ENCODE measurements around the gene NRG2.

Gene NRG2

DNA sequence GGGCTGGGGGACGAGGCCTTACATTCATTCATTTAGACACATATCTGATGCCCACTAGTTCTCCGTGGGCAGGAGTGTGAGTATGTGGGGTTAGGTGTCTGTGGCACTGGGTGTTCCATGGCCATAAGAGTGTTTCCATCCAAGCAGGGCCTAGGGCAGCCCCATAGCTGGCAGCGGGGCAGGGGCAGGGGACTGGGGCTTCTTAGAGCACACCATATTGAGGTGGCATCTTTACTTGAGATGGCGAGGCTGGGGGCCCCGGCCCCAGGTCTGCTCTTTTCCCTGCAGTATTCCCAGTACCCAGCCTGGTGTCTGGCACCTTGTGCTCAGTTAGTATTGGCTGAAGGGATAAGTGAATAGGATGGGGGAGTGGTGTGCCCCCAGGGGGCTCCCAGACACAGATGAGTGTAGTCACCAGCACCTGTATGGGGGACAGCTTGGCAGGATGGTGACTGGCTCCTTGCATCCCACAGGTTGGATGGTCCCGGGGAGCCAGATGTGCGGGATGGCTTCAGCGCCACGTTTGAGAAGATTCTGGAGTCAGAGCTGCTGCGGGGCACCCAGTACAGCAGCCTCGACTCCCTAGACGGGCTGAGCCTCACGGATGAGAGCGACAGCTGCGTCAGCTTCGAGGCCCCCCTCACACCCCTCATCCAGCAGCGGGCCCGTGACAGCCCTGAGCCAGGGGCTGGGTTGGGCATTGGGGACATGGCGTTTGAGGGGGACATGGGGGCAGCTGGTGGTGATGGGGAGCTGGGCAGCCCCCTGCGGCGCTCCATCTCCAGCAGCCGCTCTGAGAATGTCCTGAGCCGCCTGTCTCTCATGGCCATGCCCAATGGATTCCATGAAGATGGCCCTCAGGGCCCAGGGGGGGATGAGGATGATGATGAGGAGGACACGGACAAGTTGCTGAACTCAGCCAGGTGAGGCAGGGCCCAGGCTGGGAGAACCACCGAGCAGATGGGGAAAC is 230.0 kb downstream of the NRG2 start:
- TF ChIP-seq TAF1 (IDR thresholded peaks at IDR 0.05; ENCODE audit: borderline replicate concordance, insufficient read depth, low read length) (no peak), FOXP2 (optimal IDR thresholded peaks at IDR 0.05; ENCODE audit: borderline replicate concordance, extremely low read depth, extremely low read length, insufficient read depth) (no peak), POLR2AphosphoS5 (IDR thresholded peaks at IDR 0.05; ENCODE audit: low read depth, low read length) (no peak), SIN3A (IDR thresholded peaks at IDR 0.05; ENCODE audit: borderline replicate concordance, insufficient read depth, low read length) (no peak)
- TF ChIP-seq, protein P1, sequence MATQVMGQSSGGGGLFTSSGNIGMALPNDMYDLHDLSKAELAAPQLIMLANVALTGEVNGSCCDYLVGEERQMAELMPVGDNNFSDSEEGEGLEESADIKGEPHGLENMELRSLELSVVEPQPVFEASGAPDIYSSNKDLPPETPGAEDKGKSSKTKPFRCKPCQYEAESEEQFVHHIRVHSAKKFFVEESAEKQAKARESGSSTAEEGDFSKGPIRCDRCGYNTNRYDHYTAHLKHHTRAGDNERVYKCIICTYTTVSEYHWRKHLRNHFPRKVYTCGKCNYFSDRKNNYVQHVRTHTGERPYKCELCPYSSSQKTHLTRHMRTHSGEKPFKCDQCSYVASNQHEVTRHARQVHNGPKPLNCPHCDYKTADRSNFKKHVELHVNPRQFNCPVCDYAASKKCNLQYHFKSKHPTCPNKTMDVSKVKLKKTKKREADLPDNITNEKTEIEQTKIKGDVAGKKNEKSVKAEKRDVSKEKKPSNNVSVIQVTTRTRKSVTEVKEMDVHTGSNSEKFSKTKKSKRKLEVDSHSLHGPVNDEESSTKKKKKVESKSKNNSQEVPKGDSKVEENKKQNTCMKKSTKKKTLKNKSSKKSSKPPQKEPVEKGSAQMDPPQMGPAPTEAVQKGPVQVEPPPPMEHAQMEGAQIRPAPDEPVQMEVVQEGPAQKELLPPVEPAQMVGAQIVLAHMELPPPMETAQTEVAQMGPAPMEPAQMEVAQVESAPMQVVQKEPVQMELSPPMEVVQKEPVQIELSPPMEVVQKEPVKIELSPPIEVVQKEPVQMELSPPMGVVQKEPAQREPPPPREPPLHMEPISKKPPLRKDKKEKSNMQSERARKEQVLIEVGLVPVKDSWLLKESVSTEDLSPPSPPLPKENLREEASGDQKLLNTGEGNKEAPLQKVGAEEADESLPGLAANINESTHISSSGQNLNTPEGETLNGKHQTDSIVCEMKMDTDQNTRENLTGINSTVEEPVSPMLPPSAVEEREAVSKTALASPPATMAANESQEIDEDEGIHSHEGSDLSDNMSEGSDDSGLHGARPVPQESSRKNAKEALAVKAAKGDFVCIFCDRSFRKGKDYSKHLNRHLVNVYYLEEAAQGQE (IDR thresholded peaks at IDR 0.05; ENCODE audit: insufficient read depth in 1 of 2, low read depth in 2 of 2, low read length in 2 of 2), result no peak

DNA sequence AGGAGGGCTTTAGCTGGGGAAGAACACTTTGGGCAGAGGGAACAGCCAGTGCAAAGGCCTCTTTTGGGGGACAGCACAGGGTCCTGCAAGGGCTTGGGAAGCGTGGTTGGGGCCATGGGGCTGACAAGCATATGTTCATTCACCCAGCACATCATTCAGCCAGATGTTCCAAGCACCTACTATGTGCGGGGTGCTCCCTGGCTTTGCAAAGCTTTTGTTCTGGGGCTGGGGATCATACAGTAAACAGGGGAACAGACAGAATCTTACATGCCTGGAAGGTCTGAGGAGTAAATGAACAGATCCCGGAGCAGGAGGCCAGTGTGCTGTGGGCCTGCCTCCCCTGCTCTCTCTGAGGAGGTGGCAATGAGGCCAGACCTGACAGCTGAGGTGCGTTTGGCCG is 230.8 kb downstream of the NRG2 start:
- TF ChIP-seq TAF1 (IDR thresholded peaks at IDR 0.05; ENCODE audit: borderline replicate concordance, insufficient read depth, low read length) (no peak), POLR2AphosphoS5 (IDR thresholded peaks at IDR 0.05; ENCODE audit: low read depth, low read length) (no peak), SIN3A (IDR thresholded peaks at IDR 0.05; ENCODE audit: borderline replicate concordance, insufficient read depth, low read length) (no peak)
- TF ChIP-seq, protein P1 (IDR thresholded peaks at IDR 0.05; ENCODE audit: insufficient read depth in 1 of 2, low read depth in 2 of 2, low read length in 2 of 2), result no peak

DNA sequence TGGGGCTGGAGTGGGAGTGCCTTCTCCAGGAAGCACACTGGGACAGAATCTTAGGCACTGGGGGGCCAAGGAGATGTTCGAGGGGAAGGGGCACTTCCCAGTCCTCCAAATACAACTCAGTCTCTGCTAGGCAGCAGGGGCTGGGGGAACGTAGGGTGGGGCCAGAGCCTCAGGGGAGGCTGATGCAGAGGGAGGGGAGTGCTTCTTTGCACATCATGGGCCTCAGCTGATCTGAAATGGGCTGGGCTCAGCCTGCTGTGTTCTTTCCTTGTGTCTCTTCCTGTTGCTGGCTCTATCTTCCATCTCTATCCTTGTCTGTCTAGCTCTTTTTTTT is 231.9 kb downstream of the NRG2 start:
- TF ChIP-seq, protein P1 (IDR thresholded peaks at IDR 0.05; ENCODE audit: insufficient read depth in 1 of 2, low read depth in 2 of 2, low read length in 2 of 2), result no peak
- no peak for TF ChIP-seq SIN3A (IDR thresholded peaks at IDR 0.05; ENCODE audit: borderline replicate concordance, insufficient read depth, low read length)
- no peak for TF ChIP-seq FOXP2 (optimal IDR thresholded peaks at IDR 0.05; ENCODE audit: borderline replicate concordance, extremely low read depth, extremely low read length, insufficient read depth)
- TF ChIP-seq TAF1 (IDR thresholded peaks at IDR 0.05; ENCODE audit: borderline replicate concordance, insufficient read depth, low read length), result no peak
- no peak for TF ChIP-seq POLR2AphosphoS5 (IDR thresholded peaks at IDR 0.05; ENCODE audit: low read depth, low read length)

DNA sequence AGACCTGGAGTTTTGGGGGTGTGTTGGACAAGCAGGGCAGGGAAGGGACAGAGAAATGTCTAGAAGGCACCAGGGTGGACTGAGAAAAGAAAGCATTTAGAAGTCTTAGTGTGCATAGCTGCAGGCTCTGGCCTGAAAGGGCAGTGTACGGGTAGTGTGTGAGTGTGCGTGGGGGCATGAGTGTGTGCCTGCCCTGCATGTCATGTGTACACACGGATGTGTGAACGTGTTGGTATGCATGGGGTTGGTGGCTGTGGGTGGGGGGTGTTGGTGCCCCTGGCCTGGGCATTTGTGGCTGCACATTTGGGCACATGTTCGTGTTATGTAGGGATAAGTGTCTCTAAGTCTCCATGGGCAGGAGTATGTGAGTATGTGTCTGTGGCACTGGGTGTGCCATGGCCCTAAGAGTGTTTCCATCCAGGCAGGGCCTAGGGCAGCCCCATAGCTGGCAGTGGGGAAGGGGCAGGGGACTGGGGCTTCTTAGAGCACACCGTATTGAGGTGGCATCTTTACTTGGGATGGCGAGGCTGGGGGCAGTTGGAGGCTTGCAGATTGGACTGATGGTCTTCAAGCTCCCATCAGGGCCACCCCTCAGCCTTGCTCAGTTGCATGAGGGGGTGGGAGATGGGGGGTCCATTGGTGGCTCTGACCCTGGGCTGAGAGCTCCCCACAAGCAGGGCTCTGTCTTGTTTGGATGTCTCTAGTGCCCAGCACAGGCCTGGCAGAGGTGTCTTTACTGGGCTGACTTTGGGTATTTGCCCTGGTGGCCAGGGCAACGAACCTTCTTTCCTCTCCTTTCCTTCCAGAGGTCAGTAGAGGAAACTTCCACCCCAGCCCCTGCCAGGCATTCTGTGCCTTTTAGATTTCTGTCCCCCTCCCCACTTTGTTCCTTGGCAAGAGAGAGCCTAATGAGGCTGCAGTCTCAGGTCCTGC is 232.5 kb downstream of the NRG2 start:
- TF ChIP-seq TAF1 (IDR thresholded peaks at IDR 0.05; ENCODE audit: borderline replicate concordance, insufficient read depth, low read length) (no peak), POLR2AphosphoS5 (IDR thresholded peaks at IDR 0.05; ENCODE audit: low read depth, low read length) (no peak), SIN3A (IDR thresholded peaks at IDR 0.05; ENCODE audit: borderline replicate concordance, insufficient read depth, low read length) (no peak), FOXP2 (optimal IDR thresholded peaks at IDR 0.05; ENCODE audit: borderline replicate concordance, extremely low read depth, extremely low read length, insufficient read depth) (no peak)
- TF ChIP-seq, protein P1 (IDR thresholded peaks at IDR 0.05; ENCODE audit: insufficient read depth in 1 of 2, low read depth in 2 of 2, low read length in 2 of 2), result no peak

All from PFSK-1 (cell line).